Esophagus muscularis mucosa (tissue), 4 donors: ENCODE measurements around the gene GSC2. TPM values are rescaled to one million over a fixed set of nuclear protein-coding genes. Genes with fewer than 3 reads are reported as not detected.

Experiments
- DNase-seq: peaks from one replicate; pipeline ENCODE4 v3.0.0-alpha.2; 2017; ENCODE audit errors: extremely low spot score
- H3K27ac ChIP-seq, 4 donors: fragments of 200-600 bp; sonication (generic); replicated peaks in 1 of 4; 1 replicate in 3 of 4; 2 replicates in 1 of 4; pipeline ENCODE4 v1.5.1; 2016 to 2019; ENCODE audit warnings: mild to moderate bottlenecking in 1 of 4
- H3K27me3 ChIP-seq, 4 donors: fragments of 200-600 bp; sonication (generic); one replicate each; pipeline versions ENCODE4 v1.5.1 to v1.6.0; 2016 to 2019
- H3K36me3 ChIP-seq, 4 donors: fragments of 200-600 bp; sonication (generic); one replicate each; pipeline ENCODE4 v1.5.1; 2016 to 2019
- H3K4me1 ChIP-seq, 4 donors: fragments of 200-600 bp; sonication (generic); one replicate each; pipeline ENCODE4 v1.5.1; 2016 to 2019
- H3K4me3 ChIP-seq, 4 donors: fragments of 200-600 bp; sonication (generic); 1 replicate in 2 of 4; 2 replicates in 2 of 4; pipeline ENCODE4 v1.5.1; 2016 to 2019; ENCODE audit warnings: mild to moderate bottlenecking in 4 of 4, moderate library complexity in 1 of 4
- H3K9me3 ChIP-seq, 4 donors: fragments of 200-600 bp; sonication (generic); 1 replicate in 3 of 4; 2 replicates in 1 of 4; pipeline ENCODE4 v1.5.1; 2016 to 2019
- CTCF ChIP-seq, 3 experiments: fragments of 200-600 bp in 2 of 3; fragments of 450-650 bp in 1 of 3; sonication (generic) in 2 of 3; IDR thresholded peaks; one replicate each; pipeline ENCODE4 v1.5.1; 2017 to 2019; ENCODE audit warnings: antibody characterized with exemption in 3 of 3, mild to moderate bottlenecking in 2 of 3, moderate library complexity in 1 of 3
- EP300 ChIP-seq: sonication (generic); formaldehyde crosslinking; IDR thresholded peaks from one replicate; pipeline ENCODE4 v1.6.1; 2017; ENCODE audit warnings: antibody characterized with exemption
- POLR2A ChIP-seq: fragments of 450-650 bp; IDR thresholded peaks from one replicate; pipeline ENCODE4 v1.6.1; 2017; ENCODE audit warnings: antibody characterized with exemption, moderate library complexity, mild to moderate bottlenecking, low read depth
- POLR2AphosphoS5 ChIP-seq, 2 donors: sonication (generic); formaldehyde crosslinking; IDR thresholded peaks; one replicate each; pipeline ENCODE4 v1.6.1; 2017; ENCODE audit warnings: antibody characterized with exemption in 2 of 2
- WGBS: methylation state at CpG from one replicate; pipeline ENCODE4 v1.1.5; 2018; 5-methylcytosine and 5-hydroxymethylcytosine counted together
- intact Hi-C: fragments of 100-400 bp; cut with DNase I; formaldehyde crosslinking; loops from one replicate; pipeline ENCODE4 v1.15.1; 2023
- total RNA-seq, 4 donors: library from RNA; depleted of rRNA; stranded (reverse); fragments of >200 nt; gene quantifications; one replicate each; pipeline versions ENCODE4 v1.1.0 to v1.2.1, GENCODE V29; 2016

GSC2 gene
- total RNA-seq, 4 donors from 2014 or later = not detected

- peaks cover 68 to 81% (median 76%) of the 10 kb centered on the region in 4 donors for H3K4me1 ChIP-seq
- WGBS = 42% methylated on average over 10 of the region's 13 CpGs
- TF ChIP-seq EP300 (no peak), CTCF (IDR thresholded peaks at IDR 0.05) (no peak), POLR2AphosphoS5 (IDR thresholded peaks at IDR 0.05) (no peak), POLR2A (no peak)
- H3K27me3 ChIP-seq = peaks cover 0 to 28% (median 15%) of the 10 kb centered on the region in 4 donors
- H3K9me3 ChIP-seq = no peaks in the 10 kb centered on the region
- H3K36me3 ChIP-seq = peaks cover 0 to 9% (median 0%) of the 10 kb centered on the region in 4 donors
- no peak for DNase-seq
- peak overlapping the region; percentile 69 to 99 (median 86) for H3K4me3 ChIP-seq
- intact Hi-C loops = no loop called here
- peak overlapping the region; percentile 84 to 92 (median 88) for H3K27ac ChIP-seq
These were observed 22.3 kb upstream of the GSC2 start for GRCh38 chr22:19172213-19173046.

GRCh38 chr22:19169947-19170318 is 19.8 kb upstream of the GSC2 start:
- Histone ChIP-seq H3K27ac (peak overlapping the region in 1 of 4 donors; percentile 84), H3K27me3 (peaks cover 0 to 49% (median 15%) of the 10 kb centered on the region in 4 donors), H3K9me3 (no peaks in the 10 kb centered on the region), H3K4me3 (peak overlapping the region; percentile 33 to 50 (median 41)), H3K4me1 (peaks cover 53 to 56% (median 54%) of the 10 kb centered on the region in 4 donors), H3K36me3 (no peaks in the 10 kb centered on the region)
- WGBS = no CpG with 5 or more reads among the region's 7 CpGs
- intact Hi-C loops = no loop called here
- no peak for DNase-seq
- TF ChIP-seq EP300 (no peak), POLR2AphosphoS5 (IDR thresholded peaks at IDR 0.05) (no peak), CTCF (IDR thresholded peaks at IDR 0.05) (no peak), POLR2A (no peak)

- no peaks in the 10 kb centered on the region for H3K9me3 ChIP-seq
- no peak for DNase-seq
- H3K27me3 ChIP-seq = peaks cover 0 to 56% (median 15%) of the 10 kb centered on the region in 4 donors
- TF ChIP-seq POLR2A = no peak
- no peak for TF ChIP-seq EP300
- TF ChIP-seq CTCF (IDR thresholded peaks at IDR 0.05) = no peak
- TF ChIP-seq POLR2AphosphoS5 (IDR thresholded peaks at IDR 0.05) = no peak
- H3K4me1 ChIP-seq = peaks cover 47 to 49% (median 48%) of the 10 kb centered on the region in 4 donors
- H3K36me3 ChIP-seq = no peaks in the 10 kb centered on the region
- no peak overlapping the region for H3K27ac ChIP-seq
- WGBS = 23% methylated on average over 10 of the region's 58 CpGs
- peak overlapping the region; percentile 33 to 50 (median 41) for H3K4me3 ChIP-seq
- intact Hi-C loops = no loop called here
These were observed 19.2 kb upstream of the GSC2 start for GRCh38 chr22:19169002-19169946.

GRCh38 chr22:19168088-19168890 is 18.2 kb upstream of the GSC2 start:
- H3K27me3 ChIP-seq = peaks cover 0 to 66% (median 15%) of the 10 kb centered on the region in 4 donors
- no peak overlapping the region for H3K4me3 ChIP-seq
- no peak for DNase-seq
- no peaks in the 10 kb centered on the region for H3K36me3 ChIP-seq
- no peaks in the 10 kb centered on the region for H3K9me3 ChIP-seq
- H3K4me1 ChIP-seq = peaks cover 37 to 39% (median 38%) of the 10 kb centered on the region in 4 donors
- 70% methylated on average over 15 of the region's 17 CpGs for WGBS
- intact Hi-C loops = no loop called here
- TF ChIP-seq POLR2A (no peak), POLR2AphosphoS5 (IDR thresholded peaks at IDR 0.05) (no peak), CTCF (IDR thresholded peaks at IDR 0.05) (no peak), EP300 (no peak)
- no peak overlapping the region for H3K27ac ChIP-seq
